ENCODE data around the gene ABR. TPM values are rescaled to one million over a fixed set of nuclear protein-coding genes. Genes with fewer than 3 reads are reported as not detected.
A peak's percentile ranks its signal among the peaks of the same experiment; 100 is the strongest.
"Not testable (repeated sequence)": the region's sequence is repeated elsewhere in the genome, so short reads cannot be mapped to it uniquely, and the experiment has no call there.

The ABR gene
- total RNA-seq, 1 experiment from 2014 or later: 172 TPM

- DNase-seq (ENCODE audit: low read depth, low spot score) (no peak), ATAC-seq (no peak)
- no TSS peak for BruUV-seq (replicated peaks)
- Histone ChIP-seq H3K4me3 (ENCODE audit: low read depth in 2 of 2, low read length in 2 of 2) (peak overlapping the region; percentile 69 to 83), H3K27me3 (ENCODE audit: control insufficient read depth, insufficient read depth, low read length) (no peaks in the 10 kb centered on the region), H3K9me3 (ENCODE audit: control insufficient read depth, insufficient read depth, low read depth, low read length) (no peaks in the 10 kb centered on the region), H3K36me3 (ENCODE audit: control insufficient read depth, insufficient read depth, low read length) (no peaks in the 10 kb centered on the region; the same call in none of the 2 replicates), H3K27ac (ENCODE audit: low read length) (peak overlapping the region; percentile 93), H3K4me1 (ENCODE audit: control insufficient read depth, insufficient read depth, low read length) (peaks cover 30% of the 10 kb centered on the region)
- TF ChIP-seq POLR2AphosphoS5 (IDR thresholded peaks at IDR 0.05; ENCODE audit: low read depth, low read length) (no peak), CTCF (IDR thresholded peaks at IDR 0.05) (no peak), REST (IDR thresholded peaks at IDR 0.05; ENCODE audit: insufficient read depth in 1 of 2, low read depth in 2 of 2, low read length in 1 of 2) (no peak)
- in situ Hi-C loops (cut with HindIII; ENCODE audit: low pct_unique_long_range_greater_than_20kb, low sequenced_read_pairs): no loop called here
- intact Hi-C loops (cut with micrococcal nuclease; ENCODE audit: unreplicated experiment): no loop called here
- ChIA-PET CTCF (no interaction called here), POLR2A (no interaction called here)
These were observed 203.5 kb downstream of the ABR start for GRCh38 chr17:976312-976711.

GRCh38 chr17:975371-975915 is 204.3 kb downstream of the ABR start:
- H3K27me3 ChIP-seq (ENCODE audit: control insufficient read depth, insufficient read depth, low read length): no peaks in the 10 kb centered on the region
- peak overlapping the region; percentile 93 for H3K27ac ChIP-seq (ENCODE audit: low read length)
- intact Hi-C loops (cut with micrococcal nuclease; ENCODE audit: unreplicated experiment) (no loop called here), in situ Hi-C loops (cut with HindIII; ENCODE audit: low pct_unique_long_range_greater_than_20kb, low sequenced_read_pairs) (no loop called here)
- TF ChIP-seq CTCF (IDR thresholded peaks at IDR 0.05): no peak
- TF ChIP-seq REST (IDR thresholded peaks at IDR 0.05; ENCODE audit: insufficient read depth in 1 of 2, low read depth in 2 of 2, low read length in 1 of 2): no peak
- no peak for TF ChIP-seq SIN3A (IDR thresholded peaks at IDR 0.05; ENCODE audit: borderline replicate concordance, insufficient read depth, low read depth, low read length)
- no peak for TF ChIP-seq TCF7L2 (IDR thresholded peaks at IDR 0.05; ENCODE audit: low read depth, low read length)
- no peak for TF ChIP-seq POLR2AphosphoS5 (IDR thresholded peaks at IDR 0.05; ENCODE audit: low read depth, low read length)
- POLR2A ChIA-PET: interaction anchor here (0.9 kb wide), 1 partner anchor 15 kb away, joined by 8 read pairs; no protein-coding TSS in a partner anchor
- H3K36me3 ChIP-seq (ENCODE audit: control insufficient read depth, insufficient read depth, low read length): no peaks in the 10 kb centered on the region; the same call in none of the 2 replicates
- ATAC-seq (no peak), DNase-seq (ENCODE audit: low read depth, low spot score) (no peak)
- no peaks in the 10 kb centered on the region for H3K9me3 ChIP-seq (ENCODE audit: control insufficient read depth, insufficient read depth, low read depth, low read length)
- peaks cover 31% of the 10 kb centered on the region for H3K4me1 ChIP-seq (ENCODE audit: control insufficient read depth, insufficient read depth, low read length)
- H3K4me3 ChIP-seq (ENCODE audit: low read depth in 2 of 2, low read length in 2 of 2): peak overlapping the region in 1 of 2 experiments; percentile 3; a peak in 1 of 4 replicates
- CTCF ChIA-PET: no interaction called here
- no TSS peak for BruUV-seq (replicated peaks)

- H3K4me3 ChIP-seq (ENCODE audit: low read depth in 2 of 2, low read length in 2 of 2); BruUV-seq (replicated peaks); CTCF ChIA-PET; intact Hi-C loops (cut with micrococcal nuclease; ENCODE audit: unreplicated experiment); H3K27me3 ChIP-seq (ENCODE audit: control insufficient read depth, insufficient read depth, low read length); ATAC-seq; H3K36me3 ChIP-seq (ENCODE audit: control insufficient read depth, insufficient read depth, low read length); DNase-seq (ENCODE audit: low read depth, low spot score); in situ Hi-C loops (cut with HindIII; ENCODE audit: low pct_unique_long_range_greater_than_20kb, low sequenced_read_pairs); H3K9me3 ChIP-seq (ENCODE audit: control insufficient read depth, insufficient read depth, low read depth, low read length): not testable (repeated sequence)
- H3K27ac ChIP-seq (ENCODE audit: low read length): peak overlapping the region; percentile 93
- H3K4me1 ChIP-seq (ENCODE audit: control insufficient read depth, insufficient read depth, low read length): peaks cover 38% of the 10 kb centered on the region
- POLR2A ChIA-PET: interaction anchor here (0.9 kb wide), 1 partner anchor 15 kb away, joined by 8 read pairs; no protein-coding TSS in a partner anchor
These were observed 205.0 kb downstream of the ABR start for GRCh38 chr17:974778-975177.
